Lung (tissue), 12 donors: ENCODE results near the gene HOXB9. TPM values are rescaled to one million over a fixed set of nuclear protein-coding genes. Genes with fewer than 3 reads are reported as not detected.

ENCODE experiments used
- ATAC-seq: fragments of 200-7000 bp; cut with Tn5 transposase; one replicate; pipeline ENCODE4 v1.9.1; 2020; ENCODE audit warnings: moderate number of reproducible peaks; ENCODE audit not compliant: insufficient read depth, low FRiP score
- DNase-seq, 3 donors: peaks; one replicate each; pipeline ENCODE4 v3.0.0-alpha.2; 2013 to 2017
- H3K27ac ChIP-seq, 2 donors: one replicate each; pipeline ENCODE4 v1.5.1; 2013; ENCODE audit warnings: mild to moderate bottlenecking in 2 of 2, moderate library complexity in 2 of 2, control low read depth in 1 of 2, inconsistent platforms in 1 of 2, low read depth in 1 of 2, low read length in 1 of 2
- H3K27me3 ChIP-seq, 3 donors: one replicate each; pipeline ENCODE4 v1.5.1; 2013; ENCODE audit warnings: low read length in 2 of 3; ENCODE audit not compliant: control insufficient read depth in 3 of 3, insufficient read depth in 3 of 3
- H3K36me3 ChIP-seq, 4 donors: one replicate each; pipeline ENCODE4 v1.5.1; 2013; ENCODE audit warnings: low read length in 4 of 4, mild to moderate bottlenecking in 1 of 4, moderate library complexity in 1 of 4; ENCODE audit not compliant: control insufficient read depth in 4 of 4, insufficient read depth in 4 of 4
- H3K4me1 ChIP-seq, 5 donors: one replicate each; pipeline ENCODE4 v1.5.1; 2013; ENCODE audit warnings: low read length in 5 of 5, mild to moderate bottlenecking in 2 of 5, moderate library complexity in 1 of 5; ENCODE audit not compliant: control insufficient read depth in 5 of 5, insufficient read depth in 5 of 5
- H3K4me3 ChIP-seq: one replicate; pipeline ENCODE4 v1.5.1; 2013; ENCODE audit warnings: mild to moderate bottlenecking, control low read depth, moderate library complexity
- H3K9ac ChIP-seq, 2 donors: one replicate each; pipeline ENCODE4 v1.5.1; 2013; ENCODE audit warnings: low read length in 2 of 2, control low read depth in 1 of 2; ENCODE audit not compliant: insufficient read depth in 1 of 2
- H3K9me3 ChIP-seq, 4 donors: one replicate each; pipeline ENCODE4 v1.5.1; 2013; ENCODE audit warnings: low read length in 3 of 4, mild to moderate bottlenecking in 1 of 4, moderate library complexity in 1 of 4; ENCODE audit not compliant: control insufficient read depth in 4 of 4, insufficient read depth in 3 of 4
- WGBS, 2 donors: extraction: QIAGEN DNeasy Blood & Tissue Kit; methylation state at CpG; one replicate each; pipeline ENCODE4 v1.1.7; 2013; 5-methylcytosine and 5-hydroxymethylcytosine counted together
- polyA plus RNA-seq, 2 donors: library from polyadenylated mRNA; stranded (reverse); fragments of 200-250 nt; gene quantifications; one replicate each; pipeline ENCODE4 v1.2.1, GENCODE V29; 2013
- total RNA-seq, 2 donors: library from RNA; depleted of rRNA in 1 of 2; stranded (reverse); fragments of >200 nt in 1 of 2; gene quantifications; one replicate each; pipeline ENCODE4 v1.2.1, GENCODE V29; 2014 to 2021
- TF ChIP-seq, protein P1 (sequence below): IDR thresholded peaks from 2 replicates; pipeline ENCODE4 v1.5.1; 2012; ENCODE audit warnings: mild to moderate bottlenecking; ENCODE audit errors: control extremely low read depth, extremely low read depth
- donor health status: control.
- donor health status: control.
- donor health status: Bipolar disorder and iron deficiency.
- donor health status: healthy.
- donor health status: DM: yes; HTN: yes; CAD: no.

Gene HOXB9
- total and polyA plus RNA-seq, 4 donors, result 0.18 TPM; not detected in 3

DNA sequence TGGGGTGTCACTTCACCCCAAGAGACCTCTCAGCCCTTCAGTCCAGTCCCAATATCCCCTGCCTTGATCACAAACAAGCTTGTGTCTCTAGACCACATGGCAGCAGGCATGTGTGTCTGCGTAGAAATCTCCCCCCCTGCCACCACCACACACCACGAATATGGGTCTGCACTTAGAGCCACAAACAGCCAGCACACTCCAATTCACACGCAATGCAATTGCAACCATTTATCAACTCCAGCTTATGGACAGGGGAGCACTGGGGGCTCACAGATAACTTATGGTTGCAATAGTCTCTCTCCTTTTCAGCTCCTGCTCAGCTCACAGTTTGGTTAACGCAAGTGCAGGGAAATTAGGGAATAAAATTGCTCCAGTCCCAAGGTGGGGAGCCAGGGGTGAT is 2.6 kb downstream of the HOXB9 start:
- DNase-seq (no peak), ATAC-seq (no peak)
- no peaks in the 10 kb centered on the region for H3K36me3 ChIP-seq
- peaks cover 0 to 26% (median 12%) of the 10 kb centered on the region in 5 donors for H3K4me1 ChIP-seq
- H3K9me3 ChIP-seq, result peaks cover 0 to 8% (median 0%) of the 10 kb centered on the region in 4 donors
- no peak overlapping the region for H3K27ac ChIP-seq
- TF ChIP-seq, protein P1, sequence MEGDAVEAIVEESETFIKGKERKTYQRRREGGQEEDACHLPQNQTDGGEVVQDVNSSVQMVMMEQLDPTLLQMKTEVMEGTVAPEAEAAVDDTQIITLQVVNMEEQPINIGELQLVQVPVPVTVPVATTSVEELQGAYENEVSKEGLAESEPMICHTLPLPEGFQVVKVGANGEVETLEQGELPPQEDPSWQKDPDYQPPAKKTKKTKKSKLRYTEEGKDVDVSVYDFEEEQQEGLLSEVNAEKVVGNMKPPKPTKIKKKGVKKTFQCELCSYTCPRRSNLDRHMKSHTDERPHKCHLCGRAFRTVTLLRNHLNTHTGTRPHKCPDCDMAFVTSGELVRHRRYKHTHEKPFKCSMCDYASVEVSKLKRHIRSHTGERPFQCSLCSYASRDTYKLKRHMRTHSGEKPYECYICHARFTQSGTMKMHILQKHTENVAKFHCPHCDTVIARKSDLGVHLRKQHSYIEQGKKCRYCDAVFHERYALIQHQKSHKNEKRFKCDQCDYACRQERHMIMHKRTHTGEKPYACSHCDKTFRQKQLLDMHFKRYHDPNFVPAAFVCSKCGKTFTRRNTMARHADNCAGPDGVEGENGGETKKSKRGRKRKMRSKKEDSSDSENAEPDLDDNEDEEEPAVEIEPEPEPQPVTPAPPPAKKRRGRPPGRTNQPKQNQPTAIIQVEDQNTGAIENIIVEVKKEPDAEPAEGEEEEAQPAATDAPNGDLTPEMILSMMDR, result no peak
- no peak overlapping the region for H3K9ac ChIP-seq
- peaks cover 17 to 91% (median 82%) of the 10 kb centered on the region in 3 donors for H3K27me3 ChIP-seq
- 27 to 67% methylated on average over 4 of the region's 4 CpGs for WGBS, 2 donors
- H3K4me3 ChIP-seq, result no peak overlapping the region

DNA sequence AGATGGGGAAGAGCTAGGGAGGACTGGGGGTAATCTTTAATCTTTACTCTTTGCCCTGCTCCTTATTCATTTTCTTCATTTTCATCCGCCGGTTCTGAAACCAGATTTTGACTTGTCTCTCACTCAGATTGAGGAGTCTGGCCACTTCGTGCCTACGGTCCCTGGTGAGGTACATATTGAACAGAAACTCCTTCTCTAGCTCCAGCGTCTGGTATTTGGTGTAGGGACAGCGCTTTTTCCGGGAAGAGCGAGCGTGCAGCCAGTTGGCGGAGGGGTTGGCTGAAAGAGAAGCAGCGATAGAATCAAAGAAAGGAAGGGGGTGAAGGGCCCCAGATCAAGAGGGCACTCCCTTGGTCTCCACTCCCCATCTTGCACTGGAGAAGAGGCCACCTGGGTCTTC is 3.3 kb downstream of the HOXB9 start:
- H3K27me3 ChIP-seq, result peaks cover 17 to 89% (median 82%) of the 10 kb centered on the region in 3 donors

DNA sequence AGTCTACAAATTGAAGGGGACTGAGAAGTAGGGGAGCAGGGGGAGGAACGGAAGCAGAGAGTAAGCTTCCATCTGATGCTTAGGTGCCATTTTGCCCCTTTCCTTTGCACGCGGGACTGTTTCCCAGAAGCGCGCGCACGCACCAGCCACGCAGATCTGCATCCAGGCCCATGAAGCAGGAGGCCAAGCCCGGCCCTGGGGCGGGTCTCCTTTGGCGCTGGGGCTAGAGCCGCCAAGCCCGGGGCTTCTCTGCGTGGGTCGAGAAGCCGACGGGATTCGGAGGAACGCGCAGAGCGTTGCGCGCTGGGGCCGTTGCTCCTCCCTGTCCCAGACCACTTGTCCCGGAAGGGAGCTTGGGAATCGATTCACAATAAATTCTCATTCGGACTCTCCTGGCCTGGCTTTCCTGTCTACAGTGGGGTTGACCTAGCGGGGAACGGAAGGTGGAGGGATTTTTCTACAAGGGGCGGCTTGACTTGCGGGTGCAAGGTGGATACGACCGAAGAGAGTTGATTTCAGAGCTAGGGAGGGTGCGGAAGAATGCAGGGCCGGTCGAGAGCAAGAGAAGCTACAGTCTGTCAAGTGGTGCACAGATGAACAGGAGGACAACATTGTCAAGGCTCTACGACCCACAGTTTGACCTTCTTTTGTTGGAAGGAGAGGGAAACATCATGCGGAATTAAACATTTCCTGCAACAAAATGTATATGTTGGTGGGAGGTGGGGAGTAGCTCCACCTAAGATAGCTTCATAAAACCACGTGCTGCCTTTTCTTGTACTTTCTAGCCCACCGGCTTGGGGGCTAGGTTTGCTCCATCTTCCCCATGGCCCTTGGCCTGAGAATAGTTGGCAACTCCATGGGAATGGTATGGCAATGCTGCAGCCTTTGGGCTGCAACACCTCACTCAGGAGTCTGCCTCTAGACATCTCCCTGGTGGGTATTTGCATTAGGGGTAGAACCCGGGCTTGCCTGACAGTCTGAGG is 4.5 kb downstream of the HOXB9 start:
- no peak for ATAC-seq

More for the DNA sequence above, 3.3 kb downstream of the HOXB9 start:
- DNase-seq, result no peak
- H3K9me3 ChIP-seq, result peaks cover 0 to 8% (median 0%) of the 10 kb centered on the region in 4 donors
- H3K4me1 ChIP-seq, result peaks cover 0 to 26% (median 12%) of the 10 kb centered on the region in 5 donors
- 47 to 60% methylated on average over 11 of the region's 11 CpGs for WGBS, 2 donors
- TF ChIP-seq, protein P1, result no peak
- H3K4me3 ChIP-seq, result no peak overlapping the region
- H3K36me3 ChIP-seq, result no peaks in the 10 kb centered on the region
- no peak for ATAC-seq
- no peak overlapping the region for H3K27ac ChIP-seq
- H3K9ac ChIP-seq, result no peak overlapping the region

More for the DNA sequence above, 4.5 kb downstream of the HOXB9 start:
- WGBS, 2 donors, result 35 to 67% methylated on average over 41 of the region's 41 CpGs
- Histone ChIP-seq H3K4me1 (peaks cover 0 to 26% (median 12%) of the 10 kb centered on the region in 5 donors), H3K27ac (no peak overlapping the region), H3K27me3 (peaks cover 11 to 89% (median 80%) of the 10 kb centered on the region in 3 donors), H3K9me3 (peaks cover 0 to 8% (median 0%) of the 10 kb centered on the region in 4 donors), H3K36me3 (no peaks in the 10 kb centered on the region), H3K4me3 (no peak overlapping the region), H3K9ac (no peak overlapping the region)
- TF ChIP-seq, protein P1, result no peak
- no peak for DNase-seq
